Mammary epithelial cell (primary cell): ENCODE data around the gene SLC16A10.

ENCODE experiments used
- EZH2 ChIP-seq: IDR thresholded peaks from 2 replicates; pipeline ENCODE4 v1.6.1; 2012; ENCODE audit warnings: low read length, inconsistent platforms, borderline replicate concordance
- TF ChIP-seq, protein P1 (sequence below), 2 donors: IDR thresholded peaks in 1 of 2; conservative IDR thresholded peaks in 1 of 2; 2 replicates each; pipeline ENCODE4 v1.5.1; 2011 to 2012; ENCODE audit warnings: inconsistent platforms in 2 of 2, low read length in 2 of 2, mild to moderate bottlenecking in 2 of 2, control low read depth in 1 of 2, low read depth in 1 of 2; ENCODE audit not compliant: insufficient read depth in 1 of 2; ENCODE audit errors: extremely low read depth in 1 of 2

DNA sequence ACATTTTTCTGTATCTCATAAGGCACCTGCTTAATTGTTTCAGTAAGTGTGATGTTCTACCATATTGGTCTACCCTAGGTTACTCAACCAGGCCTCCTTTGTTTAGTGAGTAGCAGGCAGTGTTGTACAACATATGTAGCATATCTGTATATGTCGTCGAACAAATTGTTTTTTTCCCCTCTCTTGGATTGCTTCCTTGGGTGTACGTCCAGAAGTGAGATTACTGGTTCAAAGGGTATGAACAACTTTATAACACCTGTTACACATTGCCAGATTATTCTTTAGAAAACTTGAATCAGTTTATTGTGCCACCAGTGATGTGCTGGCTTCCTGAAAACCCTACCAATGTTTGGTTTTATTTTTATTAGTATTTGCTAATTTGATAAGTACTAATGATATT, 14.7 kb downstream of the SLC16A10 start:
- TF ChIP-seq, protein P1, sequence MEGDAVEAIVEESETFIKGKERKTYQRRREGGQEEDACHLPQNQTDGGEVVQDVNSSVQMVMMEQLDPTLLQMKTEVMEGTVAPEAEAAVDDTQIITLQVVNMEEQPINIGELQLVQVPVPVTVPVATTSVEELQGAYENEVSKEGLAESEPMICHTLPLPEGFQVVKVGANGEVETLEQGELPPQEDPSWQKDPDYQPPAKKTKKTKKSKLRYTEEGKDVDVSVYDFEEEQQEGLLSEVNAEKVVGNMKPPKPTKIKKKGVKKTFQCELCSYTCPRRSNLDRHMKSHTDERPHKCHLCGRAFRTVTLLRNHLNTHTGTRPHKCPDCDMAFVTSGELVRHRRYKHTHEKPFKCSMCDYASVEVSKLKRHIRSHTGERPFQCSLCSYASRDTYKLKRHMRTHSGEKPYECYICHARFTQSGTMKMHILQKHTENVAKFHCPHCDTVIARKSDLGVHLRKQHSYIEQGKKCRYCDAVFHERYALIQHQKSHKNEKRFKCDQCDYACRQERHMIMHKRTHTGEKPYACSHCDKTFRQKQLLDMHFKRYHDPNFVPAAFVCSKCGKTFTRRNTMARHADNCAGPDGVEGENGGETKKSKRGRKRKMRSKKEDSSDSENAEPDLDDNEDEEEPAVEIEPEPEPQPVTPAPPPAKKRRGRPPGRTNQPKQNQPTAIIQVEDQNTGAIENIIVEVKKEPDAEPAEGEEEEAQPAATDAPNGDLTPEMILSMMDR (conservative IDR thresholded peaks at IDR 0.05 in 1 of 2, IDR thresholded peaks at IDR 0.05 in 1 of 2; ENCODE audit: extremely low read depth in 1 of 2, insufficient read depth in 1 of 2, low read depth in 1 of 2, low read length in 2 of 2), result no peak
- no peak for TF ChIP-seq EZH2
